Panc1 (cell line): ENCODE results near the gene ARHGEF28. TPM values are rescaled to one million over a fixed set of nuclear protein-coding genes. Genes with fewer than 3 reads are reported as not detected.
A peak's percentile ranks its signal among the peaks of the same experiment; 100 is the strongest.

Experiments
- ATAC-seq: fragments of 200-7000 bp; cut with Tn5 transposase; 2 replicates; pipeline ENCODE4 v1.9.1; 2020; ENCODE audit warnings: mild to moderate bottlenecking, moderate library complexity
- BruUV-seq: library from RNA; stranded (reverse); fragments of 400-500 nt; replicated peaks from 2 replicates; lab custom pipeline; 2021; lab: Mats Ljungman, UMichigan
- CTCF ChIA-PET: fragments of 300-600 bp; sonication (Branson Sonifier 250); formaldehyde crosslinking; loops from one replicate; lab custom pipeline; 2022; ENCODE audit warnings: antibody characterized with exemption; lab: Charles Lee
- POLR2A ChIA-PET: fragments of 300-600 bp; sonication (Branson Sonifier 250); formaldehyde crosslinking; loops from one replicate; lab custom pipeline; 2022; ENCODE audit warnings: antibody characterized with exemption; lab: Charles Lee
- DNase-seq: peaks from one replicate; pipeline ENCODE4 v3.0.0-alpha.2; 2010; ENCODE audit warnings: low read depth, low spot score
- H3K27ac ChIP-seq: 2 replicates; pipeline ENCODE4 v1.5.1; 2011; ENCODE audit warnings: mild to moderate bottlenecking, low read length, inconsistent platforms
- H3K27me3 ChIP-seq: fragments of 200-500 bp; sonication (Bioruptor generic); 2 replicates; pipeline ENCODE4 v1.6.0; 2014; ENCODE audit warnings: low read length, inconsistent platforms; ENCODE audit not compliant: control insufficient read depth, insufficient read depth
- H3K36me3 ChIP-seq: fragments of 200-500 bp; sonication (Bioruptor generic); 2 replicates; pipeline ENCODE4 v1.5.1; 2014; ENCODE audit warnings: inconsistent platforms, mild to moderate bottlenecking, low read length, moderate library complexity; ENCODE audit not compliant: control insufficient read depth, insufficient read depth
- H3K4me1 ChIP-seq: 2 replicates; pipeline ENCODE4 v1.5.1; 2011; ENCODE audit warnings: inconsistent platforms, mild to moderate bottlenecking, low read length, moderate library complexity; ENCODE audit not compliant: control insufficient read depth, insufficient read depth
- H3K4me3 ChIP-seq, 2 experiments: 2 replicates each; pipeline ENCODE4 v1.5.1; 2011 to 2012; ENCODE audit warnings: low read depth in 2 of 2, low read length in 2 of 2, mild to moderate bottlenecking in 2 of 2, inconsistent platforms in 1 of 2, moderate library complexity in 1 of 2
- H3K9me3 ChIP-seq: fragments of 200-500 bp; sonication (Bioruptor generic); 2 replicates; pipeline ENCODE4 v1.5.1; 2014; ENCODE audit warnings: low read depth, mild to moderate bottlenecking, inconsistent platforms, low read length, moderate library complexity; ENCODE audit not compliant: control insufficient read depth, insufficient read depth
- POLR2AphosphoS5 ChIP-seq: IDR thresholded peaks from 2 replicates; pipeline ENCODE4 v1.6.1; 2012; ENCODE audit warnings: mild to moderate bottlenecking, low read depth, low read length, moderate library complexity
- SIN3A ChIP-seq: IDR thresholded peaks from 2 replicates; pipeline ENCODE4 v1.6.1; 2012; ENCODE audit warnings: low read depth, mild to moderate bottlenecking, low read length, moderate library complexity, borderline replicate concordance; ENCODE audit not compliant: insufficient read depth
- TCF7L2 ChIP-seq: IDR thresholded peaks from 2 replicates; pipeline ENCODE4 v1.6.1; 2011; ENCODE audit warnings: mild to moderate bottlenecking, low read depth, low read length, inconsistent platforms
- in situ Hi-C: cut with HindIII; loops from 2 replicates; pipeline ENCODE4 v1.10.0; 2016; ENCODE audit warnings: low sequenced_read_pairs, low pct_unique_long_range_greater_than_20kb
- intact Hi-C: fragments of 100-400 bp; cut with micrococcal nuclease; formaldehyde crosslinking; loops from one replicate; pipeline ENCODE4 v1.10.0; 2022; ENCODE audit not compliant: unreplicated experiment
- total RNA-seq: library from RNA; stranded (reverse); gene quantifications from one replicate; pipeline ENCODE4 v1.2.1, GENCODE V29; 2021; ENCODE audit not compliant: unreplicated experiment
- TF ChIP-seq, protein P1 (sequence below): fragments of 450-650 bp; IDR thresholded peaks from 2 replicates; pipeline ENCODE4 v1.5.1; 2017; ENCODE audit warnings: mild to moderate bottlenecking
- TF ChIP-seq, protein P2 (sequence below), 2 experiments: IDR thresholded peaks; 2 replicates each; pipeline ENCODE4 v1.6.1; 2011 to 2012; ENCODE audit warnings: low read depth in 2 of 2, control low read depth in 1 of 2, low read length in 1 of 2, mild to moderate bottlenecking in 1 of 2, moderate library complexity in 1 of 2; ENCODE audit not compliant: insufficient read depth in 1 of 2

The ARHGEF28 gene
- total RNA-seq, 1 experiment from 2014 or later: 34.8 TPM

DNA sequence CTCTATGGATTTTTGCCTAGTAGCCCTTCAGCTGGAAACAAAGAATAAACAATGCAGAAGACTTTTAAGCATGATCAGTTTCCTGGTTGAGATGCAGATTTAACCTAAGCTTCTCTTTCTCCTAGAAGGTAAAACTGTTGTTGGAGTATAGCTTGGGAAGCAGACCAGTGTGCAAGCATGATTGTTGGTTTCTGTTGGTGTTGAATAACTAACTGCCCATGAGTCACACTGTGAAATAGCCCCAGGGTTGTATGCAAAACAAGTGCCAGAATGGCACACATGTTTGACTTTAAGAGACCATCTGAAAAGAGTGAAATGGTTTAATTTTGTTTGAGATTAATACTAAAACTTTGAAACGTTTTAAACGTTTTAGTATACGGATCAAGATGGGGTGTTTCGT, 227.1 kb downstream of the ARHGEF28 start:
- peak; percentile 72; the same call in 1 of the 2 replicates for ATAC-seq
- intact Hi-C loops: no loop called here
- no TSS peak for BruUV-seq
- TF ChIP-seq POLR2AphosphoS5 (no peak), TCF7L2 (no peak), SIN3A (no peak)
- TF ChIP-seq, protein P1, sequence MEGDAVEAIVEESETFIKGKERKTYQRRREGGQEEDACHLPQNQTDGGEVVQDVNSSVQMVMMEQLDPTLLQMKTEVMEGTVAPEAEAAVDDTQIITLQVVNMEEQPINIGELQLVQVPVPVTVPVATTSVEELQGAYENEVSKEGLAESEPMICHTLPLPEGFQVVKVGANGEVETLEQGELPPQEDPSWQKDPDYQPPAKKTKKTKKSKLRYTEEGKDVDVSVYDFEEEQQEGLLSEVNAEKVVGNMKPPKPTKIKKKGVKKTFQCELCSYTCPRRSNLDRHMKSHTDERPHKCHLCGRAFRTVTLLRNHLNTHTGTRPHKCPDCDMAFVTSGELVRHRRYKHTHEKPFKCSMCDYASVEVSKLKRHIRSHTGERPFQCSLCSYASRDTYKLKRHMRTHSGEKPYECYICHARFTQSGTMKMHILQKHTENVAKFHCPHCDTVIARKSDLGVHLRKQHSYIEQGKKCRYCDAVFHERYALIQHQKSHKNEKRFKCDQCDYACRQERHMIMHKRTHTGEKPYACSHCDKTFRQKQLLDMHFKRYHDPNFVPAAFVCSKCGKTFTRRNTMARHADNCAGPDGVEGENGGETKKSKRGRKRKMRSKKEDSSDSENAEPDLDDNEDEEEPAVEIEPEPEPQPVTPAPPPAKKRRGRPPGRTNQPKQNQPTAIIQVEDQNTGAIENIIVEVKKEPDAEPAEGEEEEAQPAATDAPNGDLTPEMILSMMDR: no peak
- TF ChIP-seq, protein P2, sequence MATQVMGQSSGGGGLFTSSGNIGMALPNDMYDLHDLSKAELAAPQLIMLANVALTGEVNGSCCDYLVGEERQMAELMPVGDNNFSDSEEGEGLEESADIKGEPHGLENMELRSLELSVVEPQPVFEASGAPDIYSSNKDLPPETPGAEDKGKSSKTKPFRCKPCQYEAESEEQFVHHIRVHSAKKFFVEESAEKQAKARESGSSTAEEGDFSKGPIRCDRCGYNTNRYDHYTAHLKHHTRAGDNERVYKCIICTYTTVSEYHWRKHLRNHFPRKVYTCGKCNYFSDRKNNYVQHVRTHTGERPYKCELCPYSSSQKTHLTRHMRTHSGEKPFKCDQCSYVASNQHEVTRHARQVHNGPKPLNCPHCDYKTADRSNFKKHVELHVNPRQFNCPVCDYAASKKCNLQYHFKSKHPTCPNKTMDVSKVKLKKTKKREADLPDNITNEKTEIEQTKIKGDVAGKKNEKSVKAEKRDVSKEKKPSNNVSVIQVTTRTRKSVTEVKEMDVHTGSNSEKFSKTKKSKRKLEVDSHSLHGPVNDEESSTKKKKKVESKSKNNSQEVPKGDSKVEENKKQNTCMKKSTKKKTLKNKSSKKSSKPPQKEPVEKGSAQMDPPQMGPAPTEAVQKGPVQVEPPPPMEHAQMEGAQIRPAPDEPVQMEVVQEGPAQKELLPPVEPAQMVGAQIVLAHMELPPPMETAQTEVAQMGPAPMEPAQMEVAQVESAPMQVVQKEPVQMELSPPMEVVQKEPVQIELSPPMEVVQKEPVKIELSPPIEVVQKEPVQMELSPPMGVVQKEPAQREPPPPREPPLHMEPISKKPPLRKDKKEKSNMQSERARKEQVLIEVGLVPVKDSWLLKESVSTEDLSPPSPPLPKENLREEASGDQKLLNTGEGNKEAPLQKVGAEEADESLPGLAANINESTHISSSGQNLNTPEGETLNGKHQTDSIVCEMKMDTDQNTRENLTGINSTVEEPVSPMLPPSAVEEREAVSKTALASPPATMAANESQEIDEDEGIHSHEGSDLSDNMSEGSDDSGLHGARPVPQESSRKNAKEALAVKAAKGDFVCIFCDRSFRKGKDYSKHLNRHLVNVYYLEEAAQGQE (IDR thresholded peaks at IDR 0.05; ENCODE audit: insufficient read depth in 1 of 2, low read depth in 2 of 2, low read length in 1 of 2): no peak
- Histone ChIP-seq H3K9me3 (no peaks in the 10 kb centered on the region), H3K4me3 (no peak overlapping the region), H3K27ac (peak overlapping the region; percentile 45; the same call in 1 of the 2 replicates), H3K4me1 (peaks cover 8% of the 10 kb centered on the region), H3K36me3 (peaks cover 3% of the 10 kb centered on the region), H3K27me3 (no peaks in the 10 kb centered on the region)
- ChIA-PET POLR2A (no interaction called here), CTCF (interaction anchor here (0.6 to 0.8 kb wide), 2 partner anchors 70 to 89 kb away, joined by 4 read pairs; no protein-coding TSS in a partner anchor)
- peak; percentile 8 for DNase-seq
- in situ Hi-C loops: no loop called here

DNA sequence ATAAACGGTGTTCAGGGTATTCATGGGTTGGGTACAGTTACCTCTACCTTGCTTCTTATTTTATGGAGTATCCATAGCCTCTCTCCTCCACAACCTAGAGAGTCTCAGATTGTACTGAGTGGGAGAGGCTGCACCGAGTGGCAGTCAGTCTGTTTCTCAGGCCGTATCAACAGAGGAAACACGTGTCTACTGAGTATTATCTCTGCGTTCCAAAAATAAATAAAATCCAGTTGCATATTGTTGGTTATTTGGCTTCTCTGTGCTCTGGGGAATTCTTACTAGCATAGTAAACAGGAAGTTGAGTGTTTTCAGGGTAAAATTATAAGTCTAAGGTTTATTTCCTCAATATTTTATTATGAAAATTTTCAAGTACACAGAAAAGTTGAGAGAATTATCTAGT, 231.0 kb downstream of the ARHGEF28 start:
- in situ Hi-C loops: no loop called here
- POLR2A ChIA-PET: no interaction called here
- Histone ChIP-seq H3K27me3 (no peaks in the 10 kb centered on the region), H3K27ac (no peak overlapping the region), H3K36me3 (no peaks in the 10 kb centered on the region; the same call in 1 of the 2 replicates), H3K4me3 (no peak overlapping the region), H3K9me3 (no peaks in the 10 kb centered on the region), H3K4me1 (peaks cover 8% of the 10 kb centered on the region)
- BruUV-seq: no TSS peak
- ATAC-seq (no peak), DNase-seq (no peak)
- TF ChIP-seq, protein P2 (IDR thresholded peaks at IDR 0.05; ENCODE audit: insufficient read depth in 1 of 2, low read depth in 2 of 2, low read length in 1 of 2): no peak
- intact Hi-C loops: no loop called here
- CTCF ChIA-PET: no interaction called here
